DOHH2 (cell line): ENCODE data around the gene NUMBL.
A peak's percentile ranks its signal among the peaks of the same experiment; 100 is the strongest.

Source experiments
- H3F3A ChIP-seq: fragments of 200-600 bp; sonication (generic), shearing (Covaris generic); 2 replicates; pipeline ENCODE4 v1.6.0; 2016; ENCODE audit warnings: antibody characterized with exemption, mild to moderate bottlenecking; ENCODE audit not compliant: control insufficient read depth, insufficient read depth
- H3K27ac ChIP-seq: fragments of 200-600 bp; sonication (generic); 2 replicates; pipeline ENCODE4 v1.5.1; 2014; ENCODE audit warnings: low read depth, mild to moderate bottlenecking, low read length, moderate library complexity
- H3K27me3 ChIP-seq: fragments of 200-600 bp; sonication (generic); 2 replicates; pipeline ENCODE4 v1.6.1; 2014; ENCODE audit warnings: mild to moderate bottlenecking, low read length, mixed read lengths; ENCODE audit not compliant: control insufficient read depth
- H3K36me3 ChIP-seq: fragments of 200-600 bp; sonication (generic); 2 replicates; pipeline ENCODE4 v1.6.1; 2014; ENCODE audit warnings: mild to moderate bottlenecking, low read length, moderate library complexity, mixed read lengths; ENCODE audit not compliant: control insufficient read depth
- H3K4me1 ChIP-seq: fragments of 200-600 bp; sonication (generic); 2 replicates; pipeline ENCODE4 v1.6.1; 2014; ENCODE audit warnings: mild to moderate bottlenecking, low read length, mixed read lengths; ENCODE audit not compliant: control insufficient read depth
- H3K4me2 ChIP-seq: fragments of 200-600 bp; sonication (generic); 2 replicates; pipeline ENCODE4 v1.6.0; 2014; ENCODE audit warnings: mild to moderate bottlenecking, low read length, moderate library complexity
- H3K4me3 ChIP-seq: fragments of 200-600 bp; sonication (generic); 2 replicates; pipeline ENCODE4 v1.5.1; 2014; ENCODE audit warnings: mild to moderate bottlenecking, low read length, mixed read lengths
- H3K79me2 ChIP-seq: fragments of 200-600 bp; sonication (generic); 2 replicates; pipeline ENCODE4 v1.6.1; 2014; ENCODE audit warnings: mild to moderate bottlenecking, low read length, mixed read lengths; ENCODE audit not compliant: control insufficient read depth
- H3K9me2 ChIP-seq: fragments of 200-600 bp; sonication (generic); replicated peaks from 2 replicates; pipeline ENCODE4 v1.6.1; 2014; ENCODE audit warnings: mild to moderate bottlenecking, low read length, mixed read lengths; ENCODE audit not compliant: control insufficient read depth
- H3K9me3 ChIP-seq: fragments of 200-600 bp; sonication (generic); 2 replicates; pipeline ENCODE4 v1.6.1; 2014; ENCODE audit warnings: antibody characterized with exemption, low read length, mixed read lengths; ENCODE audit not compliant: control insufficient read depth, insufficient read depth
- H4K20me1 ChIP-seq: fragments of 200-600 bp; sonication (generic); 2 replicates; pipeline ENCODE4 v1.6.0; 2014; ENCODE audit warnings: low read depth, mild to moderate bottlenecking, antibody characterized with exemption, low read length, moderate library complexity; ENCODE audit not compliant: control insufficient read depth, insufficient read depth
- EZH2phosphoT487 ChIP-seq: fragments of 200-600 bp; sonication (generic); IDR thresholded peaks from 2 replicates; pipeline ENCODE4 v1.6.1; 2017; ENCODE audit warnings: borderline replicate concordance, mild to moderate bottlenecking, antibody characterized with exemption, low read length, moderate library complexity, mixed read lengths
- TF ChIP-seq, protein P1 (sequence below): fragments of 200-600 bp; sonication (generic); IDR thresholded peaks from one replicate; pipeline ENCODE4 v1.5.1; 2014; ENCODE audit warnings: antibody characterized with exemption, mild to moderate bottlenecking, low read depth, low read length; ENCODE audit not compliant: poor library complexity, severe bottlenecking

Gene NUMBL

DNA sequence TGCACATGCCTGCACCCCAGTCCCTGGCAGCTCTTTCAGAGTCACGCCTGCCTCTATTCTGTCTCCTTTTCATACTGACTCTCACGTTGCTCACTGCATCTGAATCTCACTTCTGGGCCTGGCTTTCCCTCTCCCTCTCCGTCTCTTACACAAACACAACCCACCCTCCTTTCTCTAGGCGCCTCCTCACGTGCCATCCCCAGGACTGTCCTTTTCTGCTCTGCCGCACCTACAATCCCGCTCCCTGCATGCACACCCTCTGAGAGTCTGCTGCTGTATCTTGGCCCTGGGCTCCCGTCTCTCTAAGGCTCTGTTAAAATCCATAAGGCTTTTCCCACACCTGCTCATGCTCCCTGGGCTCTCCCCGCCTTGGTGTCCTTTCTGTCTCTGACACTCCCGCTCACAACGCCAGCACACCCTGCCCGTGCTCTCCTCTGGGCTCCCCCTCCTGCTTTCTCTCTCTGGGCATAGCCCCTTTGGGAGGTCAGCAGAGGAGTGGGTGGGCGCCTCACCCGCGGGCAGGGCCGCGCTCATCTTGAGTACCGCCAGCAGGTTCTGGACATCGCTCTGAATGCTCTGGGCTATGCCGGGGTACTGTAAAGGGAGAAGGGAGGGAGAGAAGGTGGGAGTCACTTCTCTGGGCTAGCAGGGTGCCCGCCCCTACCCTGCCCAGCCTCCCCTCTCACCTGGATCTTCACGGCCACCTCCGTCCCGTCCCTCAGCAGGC, 12.7 kb upstream of the NUMBL start:
- Histone ChIP-seq H3K36me3 (peaks cover 22% of the 10 kb centered on the region), H3F3A (no peaks in the 10 kb centered on the region; the same call in 1 of the 2 replicates), H3K4me1 (no peaks in the 10 kb centered on the region), H3K27me3 (no peaks in the 10 kb centered on the region), H3K79me2 (no peaks in the 10 kb centered on the region), H4K20me1 (no peaks in the 10 kb centered on the region), H3K9me2 (no peaks in the 10 kb centered on the region), H3K27ac (no peak overlapping the region), H3K4me2 (no peak overlapping the region), H3K9me3 (no peaks in the 10 kb centered on the region), H3K4me3 (no peak overlapping the region)
- TF ChIP-seq, protein P1, sequence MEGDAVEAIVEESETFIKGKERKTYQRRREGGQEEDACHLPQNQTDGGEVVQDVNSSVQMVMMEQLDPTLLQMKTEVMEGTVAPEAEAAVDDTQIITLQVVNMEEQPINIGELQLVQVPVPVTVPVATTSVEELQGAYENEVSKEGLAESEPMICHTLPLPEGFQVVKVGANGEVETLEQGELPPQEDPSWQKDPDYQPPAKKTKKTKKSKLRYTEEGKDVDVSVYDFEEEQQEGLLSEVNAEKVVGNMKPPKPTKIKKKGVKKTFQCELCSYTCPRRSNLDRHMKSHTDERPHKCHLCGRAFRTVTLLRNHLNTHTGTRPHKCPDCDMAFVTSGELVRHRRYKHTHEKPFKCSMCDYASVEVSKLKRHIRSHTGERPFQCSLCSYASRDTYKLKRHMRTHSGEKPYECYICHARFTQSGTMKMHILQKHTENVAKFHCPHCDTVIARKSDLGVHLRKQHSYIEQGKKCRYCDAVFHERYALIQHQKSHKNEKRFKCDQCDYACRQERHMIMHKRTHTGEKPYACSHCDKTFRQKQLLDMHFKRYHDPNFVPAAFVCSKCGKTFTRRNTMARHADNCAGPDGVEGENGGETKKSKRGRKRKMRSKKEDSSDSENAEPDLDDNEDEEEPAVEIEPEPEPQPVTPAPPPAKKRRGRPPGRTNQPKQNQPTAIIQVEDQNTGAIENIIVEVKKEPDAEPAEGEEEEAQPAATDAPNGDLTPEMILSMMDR, result no peak
- TF ChIP-seq EZH2phosphoT487, result no peak

DNA sequence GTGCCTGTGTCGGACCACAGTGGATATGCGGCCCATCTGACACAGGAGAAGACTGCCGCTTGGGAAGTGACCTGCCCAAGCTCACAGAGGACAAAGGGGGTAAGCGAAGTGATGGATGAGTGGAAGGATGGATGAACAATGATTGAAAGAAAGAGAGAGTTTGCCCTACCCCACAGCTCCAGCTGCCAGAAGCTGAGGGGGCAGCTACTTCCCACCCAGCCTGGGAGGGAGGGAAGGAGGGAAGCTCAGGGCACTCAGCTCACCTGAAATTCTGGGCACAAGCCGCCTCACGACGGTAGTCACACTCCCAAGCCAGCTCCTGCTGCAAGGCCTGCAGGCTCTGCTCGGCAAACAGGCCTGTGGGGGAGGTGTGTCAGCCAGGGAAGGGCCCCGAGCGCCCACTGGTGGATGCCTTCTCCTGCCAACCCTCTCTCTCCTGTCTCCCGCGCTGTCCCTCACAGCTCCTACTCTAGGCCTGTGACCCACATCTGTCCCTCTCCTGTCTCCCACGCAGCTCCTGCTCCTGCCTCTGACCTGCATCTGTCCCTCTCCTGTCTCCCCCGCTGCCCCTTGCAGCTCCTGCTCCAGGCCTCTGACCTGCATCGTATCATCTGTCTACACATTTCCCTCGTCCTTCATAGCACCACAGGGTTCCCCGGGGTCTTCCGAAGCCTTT, 12.0 kb upstream of the NUMBL start:
- H3K4me3 ChIP-seq, result no peak overlapping the region
- no peaks in the 10 kb centered on the region for H3F3A ChIP-seq
- H3K4me1 ChIP-seq, result no peaks in the 10 kb centered on the region
- no peaks in the 10 kb centered on the region for H3K79me2 ChIP-seq
- no peaks in the 10 kb centered on the region for H3K9me2 ChIP-seq
- H4K20me1 ChIP-seq, result no peaks in the 10 kb centered on the region
- H3K4me2 ChIP-seq, result no peak overlapping the region
- no peak for TF ChIP-seq EZH2phosphoT487
- TF ChIP-seq, protein P1, result peak; percentile 44
- no peak overlapping the region for H3K27ac ChIP-seq
- H3K9me3 ChIP-seq, result no peaks in the 10 kb centered on the region
- peaks cover 19% of the 10 kb centered on the region for H3K36me3 ChIP-seq
- H3K27me3 ChIP-seq, result no peaks in the 10 kb centered on the region

DNA sequence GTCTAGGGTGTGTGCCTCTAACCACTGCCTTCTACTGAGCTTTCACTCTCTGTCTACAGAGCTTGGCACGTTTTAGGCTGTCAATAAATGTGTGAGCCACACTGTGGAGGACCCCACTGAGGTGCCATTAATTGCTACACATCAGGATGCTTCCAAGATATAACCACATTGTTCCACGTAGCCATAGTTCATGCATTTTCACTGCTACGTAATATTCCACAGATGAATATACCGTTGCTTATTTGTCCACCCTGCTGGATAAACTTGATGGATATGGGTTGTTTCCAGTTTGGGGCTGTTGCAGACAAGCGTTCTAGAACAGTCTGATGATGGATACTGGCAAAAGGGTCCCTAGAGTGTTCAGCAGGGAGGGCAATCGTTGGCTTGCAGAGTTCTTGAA, 11.3 kb upstream of the NUMBL start:
- TF ChIP-seq EZH2phosphoT487, result no peak
- TF ChIP-seq, protein P1, result no peak
- H3K27me3 ChIP-seq, result no peaks in the 10 kb centered on the region
- no peaks in the 10 kb centered on the region for H3F3A ChIP-seq
- no peak overlapping the region for H3K27ac ChIP-seq
- H3K79me2 ChIP-seq, result no peaks in the 10 kb centered on the region
- H3K4me1 ChIP-seq, result no peaks in the 10 kb centered on the region
- no peak overlapping the region for H3K4me3 ChIP-seq
- no peaks in the 10 kb centered on the region for H3K9me2 ChIP-seq
- no peaks in the 10 kb centered on the region for H4K20me1 ChIP-seq
- no peak overlapping the region for H3K4me2 ChIP-seq
- no peaks in the 10 kb centered on the region for H3K9me3 ChIP-seq
- peaks cover 19% of the 10 kb centered on the region for H3K36me3 ChIP-seq
